ENCODE results near the gene STXBP5L.
"Not testable (repeated sequence)": the region's sequence is repeated elsewhere in the genome, so short reads cannot be mapped to it uniquely, and the experiment has no call there.

The STXBP5L gene

GRCh38 chr3:120908030-120908794, at the start of gene STXBP5L:
STXBP5L (plus strand) TSS chr3:120908205; CDS start chr3:120909579, 1,374 bp downstream.
- peaks cover 2% of the 10 kb centered on the region for H3K36me3 Mint-ChIP-seq
- peak; percentile 80 for ATAC-seq (ENCODE audit: low read depth)
- peaks cover 15% of the 10 kb centered on the region for H3K4me1 Mint-ChIP-seq
- no peaks in the 10 kb centered on the region for H3K9me3 Mint-ChIP-seq
- peaks cover 22% of the 10 kb centered on the region for H3K27me3 Mint-ChIP-seq
- no peak within 1 kb of the TSS for H3K27ac Mint-ChIP-seq
- DNase-seq (ENCODE audit: low spot score in 2 of 2), result peak; percentile 25 to 27
- H3K4me3 Mint-ChIP-seq, result peak within 1 kb of the TSS; percentile 84

DNA sequence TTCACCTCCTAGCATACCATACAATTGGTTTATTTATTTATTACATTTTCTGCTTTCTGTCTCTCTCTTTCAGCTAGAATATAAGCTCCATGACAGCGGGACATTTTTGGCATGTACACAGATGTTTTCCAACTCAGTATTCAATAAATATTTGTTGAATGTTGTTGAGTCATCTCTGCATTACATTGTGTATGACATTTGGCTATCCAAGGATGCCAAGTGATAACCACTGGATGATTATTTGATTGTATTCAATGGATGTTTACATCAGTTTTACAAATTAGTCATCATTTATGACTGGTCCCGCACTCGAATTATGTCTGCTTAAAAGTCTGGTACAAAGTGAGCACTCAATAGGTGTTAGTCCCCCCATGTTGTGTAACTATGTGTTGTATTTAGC, 49.5 kb upstream of the STXBP5L start:
- DNase-seq (ENCODE audit: low spot score in 2 of 2) (no peak), ATAC-seq (ENCODE audit: low read depth) (no peak)
- Mint-ChIP-seq H3K27ac (no peak overlapping the region), H3K36me3 (no peaks in the 10 kb centered on the region), H3K4me1 (no peaks in the 10 kb centered on the region), H3K4me3 (no peak overlapping the region), H3K9me3 (no peaks in the 10 kb centered on the region), H3K27me3 (peaks cover 8% of the 10 kb centered on the region)

GRCh38 chr3:120864541-120864940, 43.5 kb upstream of the STXBP5L start:
- DNase-seq (ENCODE audit: low spot score in 2 of 2) (no peak), ATAC-seq (ENCODE audit: low read depth) (no peak)
- Mint-ChIP-seq H3K36me3 (no peaks in the 10 kb centered on the region), H3K4me1 (no peaks in the 10 kb centered on the region), H3K27ac (no peak overlapping the region), H3K9me3 (no peaks in the 10 kb centered on the region), H3K27me3 (peaks cover 14% of the 10 kb centered on the region), H3K4me3 (no peak overlapping the region)

- peaks cover 3% of the 10 kb centered on the region for H3K27me3 Mint-ChIP-seq
- no peaks in the 10 kb centered on the region for H3K9me3 Mint-ChIP-seq
- no peak for ATAC-seq (ENCODE audit: low read depth)
- H3K4me1 Mint-ChIP-seq, result no peaks in the 10 kb centered on the region
- no peak overlapping the region for H3K4me3 Mint-ChIP-seq
- no peak overlapping the region for H3K27ac Mint-ChIP-seq
- no peaks in the 10 kb centered on the region for H3K36me3 Mint-ChIP-seq
- no peak for DNase-seq (ENCODE audit: low spot score in 2 of 2)
These were observed 32.5 kb upstream of the STXBP5L start for GRCh38 chr3:120875507-120875906.

DNA sequence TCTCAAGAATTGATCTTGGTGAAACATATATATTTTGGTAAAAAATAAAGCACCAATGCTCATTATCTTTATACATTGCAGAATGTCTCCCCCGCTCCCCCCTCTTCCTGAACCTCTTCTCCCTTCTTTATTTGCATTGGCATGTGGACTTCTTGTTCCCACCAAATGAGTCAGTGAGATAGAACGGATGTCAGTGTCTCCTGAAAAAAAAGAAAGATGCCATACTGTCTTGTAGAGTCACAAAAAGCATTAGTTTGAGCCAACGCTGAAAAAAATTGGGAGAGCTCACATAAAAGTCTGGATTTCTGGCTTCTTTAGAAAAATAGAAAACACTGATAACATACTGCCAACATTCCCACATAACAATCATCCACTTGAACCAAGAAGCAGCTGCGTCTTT, 32.0 kb upstream of the STXBP5L start:
- Mint-ChIP-seq H3K27me3 (peaks cover 5% of the 10 kb centered on the region), H3K27ac (no peak overlapping the region), H3K36me3 (no peaks in the 10 kb centered on the region), H3K4me3 (no peak overlapping the region), H3K9me3 (no peaks in the 10 kb centered on the region), H3K4me1 (no peaks in the 10 kb centered on the region)
- no peak for DNase-seq (ENCODE audit: low spot score in 2 of 2)
- no peak for ATAC-seq (ENCODE audit: low read depth)

DNA sequence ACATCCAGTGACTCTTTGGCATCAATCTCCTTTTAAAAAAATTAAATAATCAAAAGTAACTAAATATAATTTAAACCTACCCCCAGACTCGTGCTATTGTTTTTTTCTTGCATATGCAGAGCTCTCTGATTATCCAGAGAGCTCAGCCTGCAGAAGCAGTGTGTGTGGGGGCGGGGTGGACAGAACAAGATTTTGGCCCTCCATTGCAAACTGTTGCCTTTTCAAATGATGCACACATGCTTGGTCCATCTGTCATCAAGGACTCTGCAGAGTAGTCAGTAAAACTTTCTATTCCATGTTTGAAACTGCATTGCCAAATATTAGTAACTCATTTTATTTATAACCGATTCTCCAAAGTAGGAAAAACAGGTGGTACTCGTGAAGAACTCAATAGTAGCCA, 28.6 kb upstream of the STXBP5L start:
- peaks cover 5% of the 10 kb centered on the region for H3K27me3 Mint-ChIP-seq
- no peaks in the 10 kb centered on the region for H3K9me3 Mint-ChIP-seq
- no peak for DNase-seq (ENCODE audit: low spot score in 2 of 2)
- H3K27ac Mint-ChIP-seq, result no peak overlapping the region
- no peaks in the 10 kb centered on the region for H3K36me3 Mint-ChIP-seq
- ATAC-seq (ENCODE audit: low read depth), result no peak
- H3K4me3 Mint-ChIP-seq, result no peak overlapping the region
- no peaks in the 10 kb centered on the region for H3K4me1 Mint-ChIP-seq

GRCh38 chr3:120892921-120893320, 15.1 kb upstream of the STXBP5L start:
- Mint-ChIP-seq H3K36me3 (no peaks in the 10 kb centered on the region), H3K4me1 (no peaks in the 10 kb centered on the region), H3K4me3 (no peak overlapping the region)

GRCh38 chr3:120894316-120895057, 13.5 kb upstream of the STXBP5L start:
- Mint-ChIP-seq H3K4me1 (no peaks in the 10 kb centered on the region), H3K27me3 (peaks cover 2% of the 10 kb centered on the region), H3K36me3 (no peaks in the 10 kb centered on the region), H3K4me3 (no peak overlapping the region), H3K9me3 (peaks cover 3% of the 10 kb centered on the region), H3K27ac (no peak overlapping the region)
- no peak for ATAC-seq (ENCODE audit: low read depth)
- no peak for DNase-seq (ENCODE audit: low spot score in 2 of 2)

More at GRCh38 chr3:120892921-120893320, 15.1 kb upstream of the STXBP5L start:
- Mint-ChIP-seq H3K9me3 (peaks cover 3% of the 10 kb centered on the region), H3K27me3 (peaks cover 2% of the 10 kb centered on the region), H3K27ac (no peak overlapping the region)
- no peak for ATAC-seq (ENCODE audit: low read depth)
- DNase-seq (ENCODE audit: low spot score in 2 of 2), result no peak

GRCh38 chr3:120901716-120902115, 6.3 kb upstream of the STXBP5L start:
- not testable (repeated sequence) for DNase-seq (ENCODE audit: low spot score in 2 of 2); H3K4me1 Mint-ChIP-seq; H3K27me3 Mint-ChIP-seq; H3K27ac Mint-ChIP-seq; H3K36me3 Mint-ChIP-seq; H3K4me3 Mint-ChIP-seq; ATAC-seq (ENCODE audit: low read depth); H3K9me3 Mint-ChIP-seq

- Mint-ChIP-seq H3K27me3 (peaks cover 8% of the 10 kb centered on the region), H3K4me3 (no peak overlapping the region), H3K4me1 (peaks cover 6% of the 10 kb centered on the region), H3K36me3 (peaks cover under 1% of the 10 kb centered on the region), H3K27ac (no peak overlapping the region), H3K9me3 (peaks cover 2% of the 10 kb centered on the region)
- no peak for DNase-seq (ENCODE audit: low spot score in 2 of 2)
- no peak for ATAC-seq (ENCODE audit: low read depth)
These were observed 4.8 kb upstream of the STXBP5L start for GRCh38 chr3:120903221-120903620.

- H3K4me1 Mint-ChIP-seq, result peaks cover 15% of the 10 kb centered on the region
- DNase-seq (ENCODE audit: low spot score in 2 of 2) (no peak), ATAC-seq (ENCODE audit: low read depth) (no peak)
- no peaks in the 10 kb centered on the region for H3K9me3 Mint-ChIP-seq
- peaks cover 22% of the 10 kb centered on the region for H3K27me3 Mint-ChIP-seq
- H3K4me3 Mint-ChIP-seq, result peak overlapping the region; percentile 46
- H3K27ac Mint-ChIP-seq, result no peak overlapping the region
- H3K36me3 Mint-ChIP-seq, result peaks cover 2% of the 10 kb centered on the region
These were observed 361 bp upstream of the STXBP5L start for GRCh38 chr3:120907659-120908029.

GRCh38 chr3:120908795-120909601, 993 bp downstream of the STXBP5L start:
- Mint-ChIP-seq H3K36me3 (peaks cover 2% of the 10 kb centered on the region), H3K27ac (no peak overlapping the region), H3K4me1 (peaks cover 15% of the 10 kb centered on the region), H3K27me3 (peaks cover 22% of the 10 kb centered on the region), H3K9me3 (no peaks in the 10 kb centered on the region), H3K4me3 (peak overlapping the region; percentile 14)
- DNase-seq (ENCODE audit: low spot score in 2 of 2) (no peak), ATAC-seq (ENCODE audit: low read depth) (peak; percentile 24)

- H3K4me3 Mint-ChIP-seq, result no peak overlapping the region
- peaks cover 2% of the 10 kb centered on the region for H3K36me3 Mint-ChIP-seq
- H3K9me3 Mint-ChIP-seq, result no peaks in the 10 kb centered on the region
- peaks cover 15% of the 10 kb centered on the region for H3K4me1 Mint-ChIP-seq
- DNase-seq (ENCODE audit: low spot score in 2 of 2) (no peak), ATAC-seq (ENCODE audit: low read depth) (no peak)
- peaks cover 22% of the 10 kb centered on the region for H3K27me3 Mint-ChIP-seq
- no peak overlapping the region for H3K27ac Mint-ChIP-seq
These were observed 1.5 kb downstream of the STXBP5L start for GRCh38 chr3:120909602-120909878.

DNA sequence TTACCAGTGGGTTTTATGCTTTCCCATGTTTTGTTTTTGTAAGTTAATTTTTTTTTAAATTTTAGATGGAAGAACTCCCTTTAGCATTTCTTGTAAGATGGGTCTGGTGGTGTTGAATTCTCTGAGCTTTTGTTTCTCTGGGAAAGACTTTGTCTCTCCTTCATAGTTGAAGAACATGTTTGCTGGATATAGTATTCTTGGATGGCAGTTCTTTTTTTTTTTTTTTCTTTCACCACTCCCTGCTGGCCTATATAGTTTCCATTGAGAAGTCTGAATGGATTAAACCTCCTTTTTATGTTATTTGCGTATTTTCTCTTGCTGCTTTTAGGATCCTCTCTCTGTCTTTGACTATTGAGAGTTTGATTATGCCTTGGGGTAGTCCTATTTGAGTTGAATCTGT, 18.1 kb downstream of the STXBP5L start:
- ATAC-seq (ENCODE audit: low read depth), result no peak
- DNase-seq (ENCODE audit: low spot score in 2 of 2), result no peak
- Mint-ChIP-seq H3K27me3 (no peaks in the 10 kb centered on the region), H3K4me3 (no peak overlapping the region), H3K9me3 (peaks cover 8% of the 10 kb centered on the region), H3K4me1 (no peaks in the 10 kb centered on the region), H3K36me3 (no peaks in the 10 kb centered on the region), H3K27ac (no peak overlapping the region)
